GM20000 (cell line): ENCODE results near the gene LZTS3.
A peak's percentile ranks its signal among the peaks of the same experiment; 100 is the strongest.

ENCODE experiments used
- DNase-seq: peaks from one replicate; pipeline ENCODE4 v3.0.0; 2012; ENCODE audit warnings: low spot score
- CTCF ChIP-seq: IDR thresholded peaks from 2 replicates; pipeline ENCODE4 v1.5.1; 2012; ENCODE audit warnings: mild to moderate bottlenecking, control low read depth; ENCODE audit errors: extremely low read depth, missing control alignments

LZTS3 gene

GRCh38 chr20:3168079-3168828 lies 5.1 kb downstream of the LZTS3 start:
- TF ChIP-seq CTCF: no peak
- peak; percentile 42 for DNase-seq

GRCh38 chr20:3167738-3168078 lies 5.6 kb downstream of the LZTS3 start:
- DNase-seq: no peak
- TF ChIP-seq CTCF: no peak

- no peak for TF ChIP-seq CTCF
- no peak for DNase-seq
Observed at GRCh38 chr20:3166913-3167342, 6.4 kb downstream of the LZTS3 start.

GRCh38 chr20:3166338-3166912 lies 6.9 kb downstream of the LZTS3 start:
- no peak for TF ChIP-seq CTCF
- no peak for DNase-seq

GRCh38 chr20:3165473-3166337 lies 7.6 kb downstream of the LZTS3 start:
- peak; percentile 23 for DNase-seq
- no peak for TF ChIP-seq CTCF

- peak; percentile 23 for DNase-seq
- TF ChIP-seq CTCF: no peak
Observed at GRCh38 chr20:3164763-3165410, 8.5 kb downstream of the LZTS3 start.
